GM03348 (cell line): Measurements from ENCODE around the gene SETD2.
"Not testable (repeated sequence)": the region's sequence is repeated elsewhere in the genome, so short reads cannot be mapped to it uniquely, and the experiment has no call there.

ENCODE experiments used
- DNase-seq: peaks from one replicate; pipeline ENCODE4 v3.0.0; 2012; ENCODE audit warnings: low spot score

Gene SETD2

DNA sequence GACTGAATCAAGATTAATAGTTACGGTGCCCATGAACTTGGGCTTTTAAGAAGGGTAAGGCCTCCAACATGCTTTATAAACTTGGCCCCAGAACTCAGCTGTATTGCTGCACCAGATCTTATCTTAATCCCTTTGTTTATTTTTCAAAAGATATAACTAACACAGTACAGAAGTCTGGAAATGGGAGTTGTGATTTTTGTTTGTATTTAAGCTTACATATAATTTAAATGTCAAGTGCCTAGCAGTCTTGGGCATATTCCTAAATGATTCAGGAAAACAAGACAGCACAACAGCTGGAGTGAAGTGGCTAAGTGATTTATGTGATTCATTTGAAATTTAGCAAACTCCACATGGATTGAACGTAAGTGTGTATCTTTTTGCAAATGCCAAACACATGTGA lies 128.3 kb downstream of the SETD2 start:
- no peak for DNase-seq

DNA sequence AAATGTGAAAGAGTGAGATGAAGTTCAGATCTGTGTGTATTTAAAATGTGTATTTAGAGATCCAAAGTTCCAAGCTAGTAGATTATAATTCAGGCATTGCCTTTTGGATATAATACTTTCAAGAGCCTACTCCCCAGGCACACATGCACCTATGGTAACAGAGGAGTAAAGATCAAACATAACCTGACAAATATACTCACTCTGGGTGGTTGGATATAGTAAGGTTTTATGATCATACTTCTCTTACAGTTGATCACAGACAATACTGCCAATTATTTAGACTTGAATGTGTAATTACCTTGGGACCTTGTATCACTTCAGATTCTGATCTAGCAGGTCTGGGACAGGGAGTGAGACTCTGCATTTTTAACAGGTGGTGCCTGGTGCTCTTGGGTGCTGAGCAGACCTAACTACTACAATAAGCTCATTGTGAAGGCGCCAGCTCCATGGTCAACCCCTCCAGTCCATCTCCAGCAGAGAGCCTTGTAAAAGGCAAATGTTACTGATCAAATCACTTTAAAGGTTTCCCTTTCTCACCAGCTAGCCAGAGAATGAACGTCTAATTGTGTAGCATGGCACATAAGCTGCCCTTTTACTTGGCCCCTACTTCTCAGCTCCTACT lies 128.9 kb downstream of the SETD2 start:
- no peak for DNase-seq

DNA sequence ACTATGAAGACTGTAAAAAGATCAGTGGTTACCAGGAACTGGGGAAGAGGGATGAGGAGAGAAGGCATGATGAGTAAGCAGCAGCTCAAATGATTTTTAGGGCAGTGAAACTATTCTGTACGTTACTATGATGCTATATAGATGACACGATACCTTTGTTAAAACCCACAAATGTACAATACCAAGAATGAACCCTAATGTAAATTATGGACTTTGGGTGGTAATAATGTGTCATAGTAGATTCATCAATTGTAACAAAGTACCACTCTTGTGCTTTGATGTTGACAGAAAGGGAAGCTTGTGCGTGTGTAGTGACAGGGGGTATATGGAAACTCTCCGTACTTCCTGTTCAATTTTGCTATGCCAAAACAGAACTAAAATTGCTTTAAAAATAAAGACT lies 132.9 kb downstream of the SETD2 start:
- not testable (repeated sequence) for DNase-seq

DNA sequence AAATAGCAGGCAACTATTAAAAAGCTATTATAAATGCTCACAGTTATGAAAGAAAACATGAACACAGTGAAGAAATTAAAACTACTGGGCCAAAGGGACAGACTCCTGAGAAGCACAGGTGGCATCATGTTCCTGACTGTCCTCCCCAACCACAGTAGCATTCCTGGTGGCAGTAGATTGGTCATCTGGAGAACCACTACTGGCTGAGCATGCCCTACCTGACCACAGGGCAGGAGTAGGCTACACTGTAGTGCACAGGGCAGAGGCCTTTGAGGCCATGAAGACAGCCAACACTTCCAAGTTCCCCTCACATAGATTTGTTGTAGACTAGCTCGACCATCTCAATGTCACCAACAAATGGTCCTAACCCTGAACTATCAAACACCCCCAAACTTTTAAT lies 135.2 kb downstream of the SETD2 start:
- no peak for DNase-seq

DNA sequence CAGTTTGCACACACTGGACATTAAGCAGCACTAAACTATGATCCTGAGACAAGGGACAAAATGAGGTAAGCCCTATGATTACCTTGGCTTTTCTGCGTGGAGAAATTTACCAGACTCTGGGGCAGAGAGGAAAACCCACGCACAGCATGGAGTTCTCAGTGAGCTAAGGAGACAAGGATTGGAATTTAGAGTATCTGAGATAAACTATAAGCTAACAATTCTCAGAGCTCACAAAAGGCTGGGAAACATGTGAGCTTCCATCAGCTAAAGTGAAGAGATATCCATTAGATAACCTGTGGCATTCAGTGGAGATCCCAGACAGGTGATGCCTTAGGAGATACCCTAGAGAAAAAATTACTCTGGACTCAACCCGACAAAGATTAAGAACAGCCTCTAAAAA lies 135.8 kb downstream of the SETD2 start:
- no peak for DNase-seq

DNA sequence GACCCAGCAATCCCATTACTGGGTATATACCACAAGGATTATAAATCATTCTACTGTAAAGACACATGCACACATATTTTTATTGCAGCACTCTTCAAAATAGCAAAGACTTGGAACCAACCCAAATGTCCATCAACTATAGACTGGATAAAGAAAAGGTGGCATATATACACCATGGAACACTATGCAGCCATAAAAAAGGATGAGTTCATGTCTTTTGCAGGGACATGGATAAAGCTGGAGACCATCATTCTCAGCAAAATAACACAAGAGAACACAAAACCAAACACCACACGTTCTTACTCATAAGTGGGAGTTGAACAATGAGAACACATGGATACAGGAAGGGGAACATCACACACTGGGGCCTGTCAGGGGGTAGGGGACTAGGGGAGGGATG lies 137.5 kb downstream of the SETD2 start:
- DNase-seq = not testable (repeated sequence)

DNA sequence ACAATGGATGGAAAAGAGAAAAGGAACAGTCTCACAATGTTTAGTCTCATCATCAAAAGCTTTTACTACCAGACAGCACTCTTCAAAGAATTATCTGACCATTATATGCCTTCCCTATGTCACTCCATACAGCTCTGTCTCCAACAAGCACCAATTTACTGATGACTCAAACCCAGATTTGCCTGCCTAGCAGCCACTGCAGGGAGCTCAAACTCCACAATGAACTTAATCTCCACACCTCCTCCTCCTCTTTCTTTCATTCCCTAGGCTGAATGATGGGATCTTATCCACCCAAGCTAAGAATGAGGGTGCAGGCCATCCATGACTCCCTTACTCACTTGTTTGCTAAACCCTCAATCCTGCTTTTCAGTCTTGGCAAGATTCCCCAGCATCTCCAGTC lies 139.0 kb downstream of the SETD2 start:
- peak; percentile 27 for DNase-seq

DNA sequence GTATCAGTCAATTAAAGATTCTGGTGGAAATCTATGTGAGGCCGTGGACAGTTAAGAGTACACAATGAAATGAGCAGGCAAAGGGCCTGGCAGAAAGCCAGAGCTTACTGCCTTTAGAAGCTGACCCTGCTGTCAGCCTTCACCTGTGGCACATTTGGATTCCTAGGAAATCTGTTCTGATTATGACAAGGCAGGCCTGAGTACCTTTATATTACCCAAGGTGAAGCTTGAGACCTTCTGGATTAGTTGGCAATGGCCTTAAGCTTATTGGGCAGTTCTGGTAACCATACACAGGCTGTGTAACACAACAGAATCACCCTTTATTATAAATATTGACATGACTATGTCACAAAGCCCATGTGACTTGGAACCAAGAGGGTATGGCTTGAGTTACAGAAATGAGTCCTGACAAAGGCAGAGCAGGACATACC lies 141.3 kb downstream of the SETD2 start:
- peak; percentile 5 for DNase-seq

DNA sequence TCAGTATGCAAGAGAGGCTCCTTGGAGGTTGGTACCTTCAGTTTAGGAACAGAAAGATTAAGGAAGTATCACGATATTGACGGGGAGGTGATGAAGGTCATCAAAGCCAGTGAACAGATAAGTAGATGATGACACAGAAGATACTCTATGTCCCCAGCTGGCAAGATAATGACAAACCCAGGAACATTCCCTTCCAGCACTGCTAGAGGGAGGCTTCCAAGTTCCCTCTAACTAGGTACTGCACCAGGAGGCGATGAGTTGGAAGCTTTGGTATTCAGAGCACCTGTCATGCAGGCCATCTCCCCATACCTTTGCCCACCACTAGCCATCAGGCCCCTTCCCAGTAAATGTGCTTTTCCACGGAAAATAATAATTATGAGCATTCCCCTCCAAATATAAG lies 143.6 kb downstream of the SETD2 start:
- DNase-seq = no peak

DNA sequence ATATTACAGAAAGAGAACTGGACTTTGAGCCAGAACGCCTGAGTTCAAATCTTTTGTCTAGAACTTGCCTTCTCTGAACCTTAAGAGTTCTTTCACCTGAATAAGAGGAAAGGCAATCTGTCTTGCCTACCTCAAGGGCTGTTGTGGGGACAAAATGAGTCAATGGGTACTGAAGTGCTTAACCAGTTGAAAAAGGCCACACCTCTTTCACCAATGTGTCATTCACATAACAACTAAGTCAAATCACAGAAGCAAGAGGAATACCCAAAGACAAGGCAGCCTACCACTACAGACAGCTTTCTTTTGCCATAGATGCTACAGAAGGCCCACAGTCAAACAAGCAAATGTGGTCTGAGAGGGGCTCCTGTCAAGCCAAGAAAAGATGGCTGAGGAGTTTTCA lies 144.7 kb downstream of the SETD2 start:
- no peak for DNase-seq

DNA sequence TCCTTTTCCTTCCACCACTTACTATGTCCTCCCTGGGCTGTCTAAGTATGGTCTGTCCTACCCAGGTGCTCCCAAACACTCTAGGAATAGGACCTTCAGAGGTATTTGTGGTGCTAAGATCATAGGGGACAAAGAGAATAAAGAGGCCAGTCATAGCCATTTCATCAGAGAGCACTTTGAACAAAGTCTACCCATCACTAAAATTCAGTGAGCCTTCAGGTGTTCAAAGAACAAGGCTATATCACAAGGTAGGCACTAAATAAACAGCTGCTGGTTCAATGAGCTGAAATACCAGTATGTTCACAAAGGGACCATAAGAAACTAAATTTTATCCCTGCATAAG lies 145.7 kb downstream of the SETD2 start:
- no peak for DNase-seq

DNA sequence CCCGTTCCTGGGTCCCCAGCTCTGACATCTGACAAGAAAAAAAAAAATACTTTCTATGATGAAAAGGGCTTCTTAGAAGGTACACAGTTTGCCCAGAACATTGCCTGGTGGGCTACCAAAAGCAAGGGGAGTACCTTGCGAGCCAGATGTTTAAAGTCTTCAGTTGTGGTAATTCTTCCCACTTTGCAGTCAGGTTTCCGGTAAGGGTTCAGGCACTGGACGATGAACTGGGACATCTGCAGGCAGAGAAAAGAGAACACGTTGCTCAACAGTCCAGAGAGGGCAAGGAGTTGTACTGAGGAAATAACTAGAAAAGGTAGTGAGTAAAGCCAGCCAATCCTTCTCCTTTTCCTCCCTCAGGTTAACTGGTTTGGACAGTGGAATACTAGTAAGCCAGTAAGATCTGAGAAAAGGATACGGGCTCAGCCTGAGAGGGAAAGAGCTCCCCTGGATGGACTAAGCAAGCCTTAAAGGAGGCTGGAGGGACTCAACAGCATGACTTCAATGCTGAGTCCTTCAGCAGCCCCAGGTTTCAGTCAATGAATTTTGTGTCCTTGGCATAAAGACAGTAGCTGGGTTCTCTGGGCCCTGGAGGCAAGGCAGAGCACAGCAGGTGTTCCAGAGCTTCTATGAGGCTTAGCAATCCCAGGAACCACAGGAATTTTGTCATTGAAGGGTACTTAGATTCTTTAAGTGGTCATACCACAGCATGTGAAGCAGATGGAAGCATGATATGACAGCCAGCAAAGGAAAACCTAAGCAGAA lies 146.2 kb downstream of the SETD2 start:
- no peak for DNase-seq

DNA sequence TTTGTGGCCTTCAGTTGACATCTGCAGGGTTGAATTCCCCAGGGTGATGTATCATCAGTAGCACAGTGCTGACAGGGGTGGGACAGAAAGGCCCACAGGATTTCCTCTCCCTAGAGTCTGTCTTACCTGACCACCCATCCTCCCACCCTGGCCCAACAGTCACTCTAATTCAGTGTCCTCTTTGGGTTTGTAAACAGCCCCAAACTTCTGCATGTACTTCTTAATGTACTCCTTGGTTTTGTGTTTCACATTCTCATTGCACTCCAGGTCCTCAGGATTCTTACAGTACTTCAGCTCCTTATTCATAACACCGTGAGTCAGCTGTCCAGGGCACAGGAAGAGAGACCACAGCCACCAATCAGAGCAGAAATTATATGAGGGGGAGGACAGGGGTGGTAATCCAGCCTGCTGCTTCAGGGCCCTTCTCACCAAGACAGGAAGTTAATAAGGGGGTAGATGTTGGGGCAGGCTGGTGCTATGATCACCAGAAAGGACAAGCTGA lies 146.9 kb downstream of the SETD2 start:
- DNase-seq = peak; percentile 69

DNA sequence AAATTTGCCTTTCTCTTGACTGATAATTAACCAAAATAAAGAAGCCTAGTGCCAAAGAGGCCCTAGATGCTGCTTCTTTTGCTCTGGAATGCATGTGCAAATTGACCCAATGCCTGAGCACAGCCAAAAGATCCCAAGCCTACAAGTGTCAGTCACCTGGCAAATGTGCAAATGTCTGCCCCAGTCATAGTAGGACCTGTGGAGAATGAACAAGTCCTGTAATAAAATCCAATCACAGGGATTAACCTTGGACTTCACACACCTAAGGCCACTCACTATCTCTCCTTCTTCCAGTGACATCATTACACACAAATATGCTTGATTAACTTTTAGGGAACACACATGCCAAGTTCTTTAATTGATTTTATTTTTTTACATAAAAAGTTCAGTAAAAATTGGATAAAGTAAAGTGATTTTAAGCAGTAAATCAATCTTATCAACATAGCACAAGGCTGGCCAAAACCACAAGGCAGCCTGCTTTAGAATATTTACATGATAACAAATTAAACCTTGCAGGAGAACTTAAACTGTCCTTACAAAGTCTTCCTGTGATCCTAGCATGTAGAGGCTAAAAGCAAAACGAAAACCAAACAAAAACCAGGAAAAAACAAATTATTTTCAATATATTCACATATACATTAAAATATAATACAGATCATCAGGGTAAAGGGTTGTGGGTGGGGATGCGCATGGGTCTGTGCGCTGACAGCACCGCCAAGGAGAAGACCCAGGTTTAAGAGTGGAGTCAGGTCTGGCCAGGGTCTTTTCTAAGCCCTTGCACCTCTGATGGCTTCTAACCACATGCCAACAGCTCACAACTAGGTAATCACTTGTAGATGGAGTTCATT lies 147.6 kb downstream of the SETD2 start:
- DNase-seq = no peak

DNA sequence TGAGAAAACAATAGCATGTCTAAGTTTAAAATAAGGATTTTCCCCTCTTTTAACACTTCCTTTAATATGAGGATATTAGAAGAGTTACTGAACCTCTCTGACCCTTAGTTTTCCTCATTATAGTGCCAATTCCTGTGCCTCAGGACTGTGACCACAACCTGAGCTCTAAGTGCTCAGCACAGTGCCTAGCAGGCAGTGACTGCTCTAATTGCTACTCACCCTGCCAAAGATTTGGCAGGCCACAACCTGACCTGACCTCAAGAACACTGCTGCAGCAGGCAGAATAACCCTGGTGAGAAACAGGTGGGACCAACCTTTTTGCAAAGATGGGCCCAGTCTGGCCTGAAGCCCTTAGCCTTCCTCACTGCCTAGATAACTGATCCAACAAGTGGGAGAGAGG lies 148.8 kb downstream of the SETD2 start:
- DNase-seq = no peak

DNA sequence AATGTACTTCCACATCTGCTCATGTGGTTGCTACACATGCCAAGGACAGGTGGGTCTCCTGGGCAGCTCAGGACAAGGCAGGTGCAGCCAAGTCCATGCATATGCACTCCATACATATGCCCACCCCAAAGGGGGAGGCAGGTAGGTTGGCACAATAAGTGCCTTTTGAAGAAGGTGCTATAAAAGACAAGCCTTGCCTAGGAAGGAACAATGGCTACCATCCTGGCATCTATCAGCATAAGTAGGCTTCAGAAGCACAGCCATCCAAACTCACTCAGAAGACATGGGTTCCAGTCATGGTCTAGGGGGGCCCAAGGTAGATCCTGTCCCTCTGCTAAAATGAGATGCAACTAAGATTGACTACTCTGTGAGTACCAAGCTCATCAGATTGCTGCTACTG lies 149.9 kb downstream of the SETD2 start:
- DNase-seq = no peak

DNA sequence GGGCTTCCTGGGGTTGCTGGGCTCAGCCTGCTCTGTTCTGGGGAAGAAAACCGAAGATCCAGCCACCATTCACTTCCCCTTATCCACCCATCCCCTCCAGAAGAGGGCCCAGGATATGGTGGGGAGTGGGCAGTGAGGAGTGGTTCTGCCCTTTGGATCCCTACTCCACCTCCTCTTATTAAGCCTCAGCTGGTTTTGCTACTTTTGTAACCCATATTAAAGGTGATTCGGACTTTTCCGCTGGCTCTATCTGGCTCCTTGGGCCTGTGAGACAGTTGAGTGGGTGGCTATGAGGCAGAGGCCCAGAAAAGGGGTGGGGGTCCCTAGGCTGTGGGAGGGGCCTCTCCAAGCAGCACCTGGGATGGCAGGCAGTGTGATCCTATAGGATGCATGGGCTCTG lies 150.7 kb downstream of the SETD2 start:
- no peak for DNase-seq

DNA sequence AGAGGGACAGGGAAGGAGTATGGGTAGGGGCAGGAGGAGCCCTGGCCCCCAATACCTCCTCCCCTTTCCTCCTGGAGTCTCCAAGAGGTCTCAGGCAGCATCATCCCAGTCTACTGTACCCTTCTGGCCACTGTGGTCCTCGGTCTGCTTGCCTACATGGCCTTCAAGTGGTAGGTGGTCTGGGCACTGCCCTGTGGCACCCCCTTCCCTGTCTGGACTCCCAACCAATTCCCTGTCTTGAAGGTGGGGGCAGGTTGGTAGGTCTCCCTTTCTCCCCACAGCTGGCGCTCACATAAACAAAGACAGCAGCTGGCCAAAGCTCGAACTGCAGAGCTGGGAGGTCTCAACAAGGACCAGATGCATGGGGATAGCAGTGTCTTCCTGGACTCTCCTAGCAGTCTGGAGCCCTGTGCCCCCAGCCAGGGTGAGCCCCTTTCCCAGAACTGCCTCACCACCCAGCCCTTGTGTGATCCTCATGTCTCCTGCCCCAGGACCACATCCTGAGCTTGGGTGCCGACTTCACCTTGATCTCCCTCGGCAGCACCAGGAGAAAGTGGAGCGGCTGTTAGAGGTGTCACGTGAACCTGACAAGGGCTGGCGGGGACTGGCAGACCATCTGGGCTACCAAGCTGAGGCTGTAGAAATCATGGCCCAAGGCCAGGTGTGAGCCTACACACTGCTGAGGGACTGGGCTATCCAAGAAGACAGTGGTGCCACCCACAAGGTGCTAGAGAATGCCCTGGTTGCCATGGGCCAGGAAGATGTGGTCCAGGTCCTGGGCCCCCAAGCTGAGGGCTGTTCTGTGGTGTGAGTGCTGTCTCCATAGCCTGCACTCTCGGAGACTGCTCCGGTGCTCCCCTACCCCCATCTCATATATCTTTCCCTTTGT lies 151.3 kb downstream of the SETD2 start:
- no peak for DNase-seq

DNA sequence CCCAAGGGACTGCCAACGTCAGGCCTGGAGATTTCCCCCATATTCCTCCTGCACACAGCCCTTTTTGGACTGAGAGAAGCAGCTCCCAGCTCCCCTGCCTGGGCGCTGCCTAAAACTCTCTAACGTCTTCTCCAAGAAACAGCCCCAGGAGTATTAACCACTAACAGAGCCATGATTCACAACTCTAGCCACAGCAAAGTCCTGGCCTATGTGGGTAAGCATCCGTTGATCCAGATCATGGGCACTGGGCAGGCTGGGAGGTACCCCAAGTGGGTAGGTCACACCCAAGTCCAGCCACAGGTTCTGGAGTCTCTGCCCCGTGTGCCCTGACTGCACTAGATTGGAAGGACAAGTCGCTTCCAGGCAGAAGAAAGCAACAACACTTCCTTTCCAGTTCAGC lies 152.5 kb downstream of the SETD2 start:
- DNase-seq = no peak

DNA sequence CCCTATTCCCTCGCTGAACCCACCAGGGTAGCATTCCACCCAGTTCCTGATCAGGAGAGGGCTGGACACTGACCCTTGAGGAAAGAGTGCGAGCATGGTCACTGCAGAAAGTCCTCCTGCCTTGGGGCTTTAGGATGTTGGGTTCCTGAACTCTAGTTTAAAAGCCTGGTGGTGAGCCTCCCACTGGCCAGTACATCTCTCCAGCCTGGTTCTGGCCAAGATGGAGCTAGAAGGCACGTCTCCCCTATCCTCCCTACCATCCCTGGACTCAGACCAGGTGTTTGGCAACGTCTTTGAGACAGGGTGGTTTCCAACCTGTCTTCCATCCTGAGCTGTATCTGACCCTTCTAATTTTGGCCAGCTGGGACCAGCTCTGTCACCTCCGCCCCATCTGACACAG lies 153.0 kb downstream of the SETD2 start:
- no peak for DNase-seq

DNA sequence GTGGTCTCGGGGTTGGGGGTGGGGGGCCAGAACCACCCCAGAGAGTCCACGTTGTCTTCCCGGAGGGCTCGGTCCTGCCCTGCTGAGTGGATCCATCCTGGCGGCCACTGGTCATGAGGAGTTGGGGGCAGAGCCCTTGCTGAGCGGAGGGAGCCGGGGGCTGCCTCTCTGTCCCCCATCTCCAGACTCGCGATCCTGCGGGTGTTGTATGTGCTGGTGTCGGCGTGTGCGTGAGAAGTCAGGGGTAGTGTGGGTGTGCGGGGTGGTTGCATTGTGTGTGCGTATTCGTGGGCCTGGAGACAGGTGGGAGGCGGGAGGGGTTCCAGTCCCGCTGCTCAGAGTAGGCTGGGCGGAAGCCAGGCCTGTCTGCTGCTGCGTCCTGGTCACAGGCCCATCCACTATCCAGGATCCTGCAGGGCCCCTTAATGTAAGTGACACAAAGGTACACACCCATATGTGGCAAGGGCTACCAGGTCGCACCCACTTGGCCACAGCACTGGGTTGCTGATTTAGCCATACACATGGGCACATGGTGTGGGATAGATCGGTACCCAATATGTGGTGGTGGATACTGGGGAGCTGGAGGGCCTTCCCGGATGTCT lies 153.7 kb downstream of the SETD2 start:
- no peak for DNase-seq
